ENCODE results near the gene BUB1. TPM values are rescaled to one million over a fixed set of nuclear protein-coding genes. Genes with fewer than 3 reads are reported as not detected.

Gene BUB1
- total RNA-seq, 6 donors from 2014 or later = 1.0 to 4.7 (median 3.0) TPM

DNA sequence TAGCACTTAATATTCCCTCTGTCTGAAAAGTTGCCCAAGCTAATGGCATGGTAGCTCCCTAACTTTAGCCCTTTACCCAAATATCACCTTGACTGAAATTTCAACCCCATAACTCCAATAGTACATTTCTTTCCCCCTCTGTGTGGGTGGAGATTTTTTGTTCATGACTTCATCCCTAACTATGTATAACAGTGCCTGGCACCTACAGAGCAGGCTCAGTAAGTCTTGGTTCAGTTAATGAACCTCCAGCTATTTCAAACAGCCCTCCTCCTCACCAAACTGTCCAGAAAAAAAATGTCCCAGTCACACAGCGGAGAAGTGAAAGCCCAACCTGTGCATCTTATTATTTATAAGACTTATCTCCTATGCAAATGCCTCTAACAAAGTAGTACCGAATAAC, 18.6 kb downstream of the BUB1 start:
- Histone ChIP-seq H3K4me1 (peaks cover 0 to 7% (median 0%) of the 10 kb centered on the region in 4 donors), H3K36me3 (no peaks in the 10 kb centered on the region), H3K4me3 (no peak overlapping the region), H3K27ac (no peak overlapping the region), H3K27me3 (no peaks in the 10 kb centered on the region), H3K9me3 (no peaks in the 10 kb centered on the region)
- DNase-seq (no peak), ATAC-seq (ENCODE audit: low FRiP score in 2 of 2) (no peak)
- TF ChIP-seq POLR2AphosphoS5 (IDR thresholded peaks at IDR 0.05) = no peak
- no peak for TF ChIP-seq EP300 (IDR thresholded peaks at IDR 0.05)
- TF ChIP-seq, protein P1, sequence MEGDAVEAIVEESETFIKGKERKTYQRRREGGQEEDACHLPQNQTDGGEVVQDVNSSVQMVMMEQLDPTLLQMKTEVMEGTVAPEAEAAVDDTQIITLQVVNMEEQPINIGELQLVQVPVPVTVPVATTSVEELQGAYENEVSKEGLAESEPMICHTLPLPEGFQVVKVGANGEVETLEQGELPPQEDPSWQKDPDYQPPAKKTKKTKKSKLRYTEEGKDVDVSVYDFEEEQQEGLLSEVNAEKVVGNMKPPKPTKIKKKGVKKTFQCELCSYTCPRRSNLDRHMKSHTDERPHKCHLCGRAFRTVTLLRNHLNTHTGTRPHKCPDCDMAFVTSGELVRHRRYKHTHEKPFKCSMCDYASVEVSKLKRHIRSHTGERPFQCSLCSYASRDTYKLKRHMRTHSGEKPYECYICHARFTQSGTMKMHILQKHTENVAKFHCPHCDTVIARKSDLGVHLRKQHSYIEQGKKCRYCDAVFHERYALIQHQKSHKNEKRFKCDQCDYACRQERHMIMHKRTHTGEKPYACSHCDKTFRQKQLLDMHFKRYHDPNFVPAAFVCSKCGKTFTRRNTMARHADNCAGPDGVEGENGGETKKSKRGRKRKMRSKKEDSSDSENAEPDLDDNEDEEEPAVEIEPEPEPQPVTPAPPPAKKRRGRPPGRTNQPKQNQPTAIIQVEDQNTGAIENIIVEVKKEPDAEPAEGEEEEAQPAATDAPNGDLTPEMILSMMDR (IDR thresholded peaks at IDR 0.05) = no peak
- TF ChIP-seq POLR2A (IDR thresholded peaks at IDR 0.05) = no peak
- WGBS, 2 donors = 94 to 96% methylated on average over 2 of the region's 2 CpGs

DNA sequence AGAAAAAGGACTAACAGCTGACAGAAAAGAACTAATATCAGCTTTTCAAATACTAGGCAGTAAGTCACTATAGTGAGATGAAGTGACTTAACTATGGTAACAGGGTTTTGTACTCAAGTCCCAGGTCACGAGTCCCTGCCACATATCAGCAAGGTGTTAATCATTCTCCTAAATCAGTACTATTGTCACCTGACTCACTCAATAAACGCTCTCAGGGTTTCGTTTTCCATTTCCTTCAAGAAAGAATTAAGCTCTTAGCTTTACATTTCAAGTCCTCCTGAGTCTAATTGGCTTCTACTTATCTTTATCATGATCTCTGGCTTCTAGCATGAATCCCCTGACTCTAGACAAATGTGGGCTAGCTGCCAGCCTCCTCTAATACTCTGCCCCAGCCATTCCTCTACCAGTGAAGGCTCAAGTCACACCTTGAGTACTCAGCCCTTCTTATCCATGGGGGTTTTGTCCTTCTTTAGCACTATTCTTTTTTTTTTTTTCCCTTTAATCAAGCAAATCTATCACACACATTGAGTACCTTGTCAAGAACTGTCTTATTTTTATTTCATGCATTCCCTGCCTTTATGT, 20.0 kb downstream of the BUB1 start:
- no peaks in the 10 kb centered on the region for H3K27me3 ChIP-seq
- ATAC-seq (ENCODE audit: low FRiP score in 2 of 2) (peak; percentile 23 to 77), DNase-seq (peak in 1 of 2 donors; percentile 78)
- peak overlapping the region in 3 of 4 donors; percentile 37 to 59 (median 54) for H3K27ac ChIP-seq
- H3K36me3 ChIP-seq = no peaks in the 10 kb centered on the region
- TF ChIP-seq, protein P1 (IDR thresholded peaks at IDR 0.05) = no peak
- peak in 1 of 4 donors; percentile 23 for TF ChIP-seq POLR2A (IDR thresholded peaks at IDR 0.05)
- TF ChIP-seq EP300 (IDR thresholded peaks at IDR 0.05) = peak in 2 of 4 donors; percentile 29 to 60
- no peak for TF ChIP-seq POLR2AphosphoS5 (IDR thresholded peaks at IDR 0.05)
- H3K4me1 ChIP-seq = peaks cover 0 to 7% (median 0%) of the 10 kb centered on the region in 4 donors
- no peaks in the 10 kb centered on the region for H3K9me3 ChIP-seq
- WGBS, 2 donors = 55 to 56% methylated on average over 3 of the region's 3 CpGs
- no peak overlapping the region for H3K4me3 ChIP-seq

- Histone ChIP-seq H3K36me3 (no peaks in the 10 kb centered on the region), H3K4me1 (peaks cover 0 to 7% (median 0%) of the 10 kb centered on the region in 4 donors), H3K4me3 (no peak overlapping the region), H3K27me3 (no peaks in the 10 kb centered on the region), H3K27ac (no peak overlapping the region), H3K9me3 (no peaks in the 10 kb centered on the region)
- TF ChIP-seq POLR2A (IDR thresholded peaks at IDR 0.05) (no peak), EP300 (IDR thresholded peaks at IDR 0.05) (no peak), POLR2AphosphoS5 (IDR thresholded peaks at IDR 0.05) (no peak)
- TF ChIP-seq, protein P1 (IDR thresholded peaks at IDR 0.05) = no peak
- no peak for DNase-seq
- ATAC-seq (ENCODE audit: low FRiP score in 2 of 2) = no peak
- WGBS, 2 donors = 64 to 75% methylated on average over 2 of the region's 2 CpGs
Measured at GRCh38 chr2:110655701-110656100, 22.2 kb downstream of the BUB1 start.

GRCh38 chr2:110653861-110654260, 24.0 kb downstream of the BUB1 start:
- no peak for ATAC-seq (ENCODE audit: low FRiP score in 2 of 2)
- WGBS, 2 donors = 87 to 89% methylated on average over 3 of the region's 3 CpGs

More at GRCh38 chr2:110653861-110654260, 24.0 kb downstream of the BUB1 start:
- H3K27me3 ChIP-seq = no peaks in the 10 kb centered on the region
- H3K27ac ChIP-seq = no peak overlapping the region
- H3K36me3 ChIP-seq = no peaks in the 10 kb centered on the region
- no peak for DNase-seq
- peaks cover 0 to 7% (median 0%) of the 10 kb centered on the region in 4 donors for H3K4me1 ChIP-seq
- TF ChIP-seq POLR2A (IDR thresholded peaks at IDR 0.05) (no peak), EP300 (IDR thresholded peaks at IDR 0.05) (no peak), POLR2AphosphoS5 (IDR thresholded peaks at IDR 0.05) (no peak)
- TF ChIP-seq, protein P1 (IDR thresholded peaks at IDR 0.05) = no peak
- no peak overlapping the region for H3K4me3 ChIP-seq
- H3K9me3 ChIP-seq = no peaks in the 10 kb centered on the region
